ENCODE results near the gene CNTNAP2. TPM values are rescaled to one million over a fixed set of nuclear protein-coding genes. Genes with fewer than 3 reads are reported as not detected.

The CNTNAP2 gene
- total and polyA plus RNA-seq, 3 donors from 2014 or later, result 4.3 to 6.1 (median 4.4) TPM

GRCh38 chr7:147474862-147475261, 1358.3 kb downstream of the CNTNAP2 start:
- intact Hi-C loops (cut with DNase I; ENCODE audit: low total_unique reads), result no loop called here
- H3K27ac ChIP-seq, result no peak overlapping the region
- H3K4me1 ChIP-seq, result no peaks in the 10 kb centered on the region
- H3K9me3 ChIP-seq, result no peaks in the 10 kb centered on the region
- H3K4me3 ChIP-seq, result no peak overlapping the region
- DNase-seq, result no peak
- WGBS, 2 donors, result 20 to 30% methylated on average over 4 of the region's 4 CpGs
- TF ChIP-seq POLR2A (IDR thresholded peaks at IDR 0.05), result no peak
- TF ChIP-seq CTCF (IDR thresholded peaks at IDR 0.05), result no peak
- H3K27me3 ChIP-seq, result no peaks in the 10 kb centered on the region
- H3K36me3 ChIP-seq (ENCODE audit: low read depth, missing control alignments), result no peaks in the 10 kb centered on the region

GRCh38 chr7:147477526-147477925, 1360.9 kb downstream of the CNTNAP2 start:
- Histone ChIP-seq H3K4me1 (no peaks in the 10 kb centered on the region), H3K36me3 (ENCODE audit: low read depth, missing control alignments) (no peaks in the 10 kb centered on the region), H3K9me3 (no peaks in the 10 kb centered on the region), H3K27me3 (no peaks in the 10 kb centered on the region), H3K4me3 (no peak overlapping the region), H3K27ac (no peak overlapping the region)
- 70 to 79% methylated on average over 3 of the region's 3 CpGs for WGBS, 2 donors
- no peak for DNase-seq
- TF ChIP-seq CTCF (IDR thresholded peaks at IDR 0.05) (no peak), POLR2A (IDR thresholded peaks at IDR 0.05) (no peak)
- intact Hi-C loops (cut with DNase I; ENCODE audit: low total_unique reads), result no loop called here

GRCh38 chr7:147478796-147479195, 1362.2 kb downstream of the CNTNAP2 start:
- H3K36me3 ChIP-seq (ENCODE audit: low read depth, missing control alignments), result no peaks in the 10 kb centered on the region
- no peak overlapping the region for H3K27ac ChIP-seq
- no peaks in the 10 kb centered on the region for H3K9me3 ChIP-seq
- no peaks in the 10 kb centered on the region for H3K27me3 ChIP-seq
- DNase-seq, result no peak
- TF ChIP-seq CTCF (IDR thresholded peaks at IDR 0.05) (no peak), POLR2A (IDR thresholded peaks at IDR 0.05) (no peak)
- H3K4me3 ChIP-seq, result no peak overlapping the region
- intact Hi-C loops (cut with DNase I; ENCODE audit: low total_unique reads), result no loop called here
- no peaks in the 10 kb centered on the region for H3K4me1 ChIP-seq
- 51 to 67% methylated on average over 3 of the region's 3 CpGs for WGBS, 2 donors

GRCh38 chr7:147483634-147484292, 1367.2 kb downstream of the CNTNAP2 start:
- no peak overlapping the region for H3K4me3 ChIP-seq
- TF ChIP-seq CTCF (IDR thresholded peaks at IDR 0.05) (no peak), POLR2A (IDR thresholded peaks at IDR 0.05) (no peak)
- WGBS, 2 donors, result 71 to 74% methylated on average over 6 of the region's 6 CpGs
- no peak overlapping the region for H3K27ac ChIP-seq
- no peaks in the 10 kb centered on the region for H3K9me3 ChIP-seq
- intact Hi-C loops (cut with DNase I; ENCODE audit: low total_unique reads), result no loop called here
- no peaks in the 10 kb centered on the region for H3K27me3 ChIP-seq
- no peaks in the 10 kb centered on the region for H3K4me1 ChIP-seq
- no peak for DNase-seq
- no peaks in the 10 kb centered on the region for H3K36me3 ChIP-seq (ENCODE audit: low read depth, missing control alignments)

GRCh38 chr7:147485660-147486210, 1369.1 kb downstream of the CNTNAP2 start:
- no peaks in the 10 kb centered on the region for H3K9me3 ChIP-seq
- no peak overlapping the region for H3K4me3 ChIP-seq
- intact Hi-C loops (cut with DNase I; ENCODE audit: low total_unique reads), result no loop called here
- no peaks in the 10 kb centered on the region for H3K36me3 ChIP-seq (ENCODE audit: low read depth, missing control alignments)
- H3K27ac ChIP-seq, result no peak overlapping the region
- WGBS, 2 donors, result 65 to 85% methylated on average over 4 of the region's 4 CpGs
- H3K27me3 ChIP-seq, result no peaks in the 10 kb centered on the region
- DNase-seq, result no peak
- H3K4me1 ChIP-seq, result no peaks in the 10 kb centered on the region
- no peak for TF ChIP-seq POLR2A (IDR thresholded peaks at IDR 0.05)
- no peak for TF ChIP-seq CTCF (IDR thresholded peaks at IDR 0.05)

Measured in testis (tissue), 3 donors.